AG04449 (cell line): ENCODE results near the gene NDUFAF8.

ENCODE experiments used
- CTCF ChIA-PET: fragments of 350-600 bp; formaldehyde crosslinking; extraction: SDS; loops from one replicate; lab custom pipeline; 2021; ENCODE audit warnings: antibody characterized with exemption; lab: Yijun Ruan, JAX
- POLR2A ChIA-PET: fragments of 400-600, 350-600 bp; formaldehyde crosslinking; extraction: SDS; loops from one replicate; lab custom pipeline; 2020; ENCODE audit warnings: antibody characterized with exemption, inconsistent platforms; lab: Yijun Ruan, JAX
- DNase-seq: peaks from one replicate; pipeline ENCODE4 v3.0.0-alpha.2; 2010; ENCODE audit warnings: low read depth, low spot score
- H3K4me3 ChIP-seq: 2 replicates; pipeline ENCODE4 v1.5.1; 2011; ENCODE audit warnings: low read depth, mild to moderate bottlenecking, control low read depth, low read length
- TF ChIP-seq, protein P1 (sequence below): IDR thresholded peaks from one replicate; pipeline ENCODE4 v1.5.1; 2011; ENCODE audit warnings: mild to moderate bottlenecking, moderate library complexity, low read length, control low read depth, inconsistent platforms; ENCODE audit not compliant: insufficient read depth; ENCODE audit errors: missing control alignments

The NDUFAF8 gene

DNA sequence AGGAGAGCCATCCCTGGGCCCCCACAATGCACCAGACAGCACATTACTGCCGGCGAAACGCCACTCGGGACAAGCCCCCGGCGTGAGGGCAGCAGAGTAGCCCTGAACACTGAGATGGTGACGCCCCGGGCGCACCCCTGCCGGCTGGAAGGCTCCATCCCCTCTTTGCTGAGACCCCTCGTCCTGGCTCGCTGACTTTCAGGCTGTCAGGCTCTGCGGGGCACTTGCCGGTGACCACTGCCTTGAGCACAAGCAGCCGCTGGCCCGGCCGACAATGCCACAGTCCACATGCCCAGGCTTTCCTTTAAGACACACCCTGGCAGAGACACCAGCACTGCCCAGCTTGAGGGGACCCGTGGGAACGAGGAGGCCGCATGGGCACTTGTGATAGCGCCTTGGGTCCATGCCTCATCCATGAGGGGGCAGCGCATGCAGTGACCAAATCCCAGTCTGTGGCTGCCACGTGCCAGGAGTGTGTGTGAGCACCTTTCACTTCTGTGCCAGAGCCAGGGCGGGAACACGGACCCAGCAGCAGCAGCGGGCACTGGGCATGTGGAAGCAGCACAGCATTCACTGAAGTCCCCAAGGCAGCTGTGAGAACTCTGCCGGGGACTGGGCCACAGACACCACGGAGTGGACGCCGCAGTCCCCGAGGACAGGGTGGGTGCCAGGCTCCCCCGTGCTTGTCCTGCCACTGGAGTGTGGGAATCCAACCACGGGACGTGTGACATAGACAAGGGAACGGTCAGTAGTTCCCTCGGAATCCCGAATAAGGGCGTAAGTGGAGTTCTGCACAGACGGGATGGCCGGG lies 24.5 kb downstream of the NDUFAF8 start:
- ChIA-PET CTCF (interaction anchor here (0.8 to 1.5 kb wide), 4 partner anchors 11 to 221 kb away, joined by 3 to 5 read pairs (median 4); no protein-coding TSS in a partner anchor), POLR2A (no interaction called here)
- H3K4me3 ChIP-seq: no peak overlapping the region
- TF ChIP-seq, protein P1, sequence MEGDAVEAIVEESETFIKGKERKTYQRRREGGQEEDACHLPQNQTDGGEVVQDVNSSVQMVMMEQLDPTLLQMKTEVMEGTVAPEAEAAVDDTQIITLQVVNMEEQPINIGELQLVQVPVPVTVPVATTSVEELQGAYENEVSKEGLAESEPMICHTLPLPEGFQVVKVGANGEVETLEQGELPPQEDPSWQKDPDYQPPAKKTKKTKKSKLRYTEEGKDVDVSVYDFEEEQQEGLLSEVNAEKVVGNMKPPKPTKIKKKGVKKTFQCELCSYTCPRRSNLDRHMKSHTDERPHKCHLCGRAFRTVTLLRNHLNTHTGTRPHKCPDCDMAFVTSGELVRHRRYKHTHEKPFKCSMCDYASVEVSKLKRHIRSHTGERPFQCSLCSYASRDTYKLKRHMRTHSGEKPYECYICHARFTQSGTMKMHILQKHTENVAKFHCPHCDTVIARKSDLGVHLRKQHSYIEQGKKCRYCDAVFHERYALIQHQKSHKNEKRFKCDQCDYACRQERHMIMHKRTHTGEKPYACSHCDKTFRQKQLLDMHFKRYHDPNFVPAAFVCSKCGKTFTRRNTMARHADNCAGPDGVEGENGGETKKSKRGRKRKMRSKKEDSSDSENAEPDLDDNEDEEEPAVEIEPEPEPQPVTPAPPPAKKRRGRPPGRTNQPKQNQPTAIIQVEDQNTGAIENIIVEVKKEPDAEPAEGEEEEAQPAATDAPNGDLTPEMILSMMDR: no peak
- no peak for DNase-seq

DNA sequence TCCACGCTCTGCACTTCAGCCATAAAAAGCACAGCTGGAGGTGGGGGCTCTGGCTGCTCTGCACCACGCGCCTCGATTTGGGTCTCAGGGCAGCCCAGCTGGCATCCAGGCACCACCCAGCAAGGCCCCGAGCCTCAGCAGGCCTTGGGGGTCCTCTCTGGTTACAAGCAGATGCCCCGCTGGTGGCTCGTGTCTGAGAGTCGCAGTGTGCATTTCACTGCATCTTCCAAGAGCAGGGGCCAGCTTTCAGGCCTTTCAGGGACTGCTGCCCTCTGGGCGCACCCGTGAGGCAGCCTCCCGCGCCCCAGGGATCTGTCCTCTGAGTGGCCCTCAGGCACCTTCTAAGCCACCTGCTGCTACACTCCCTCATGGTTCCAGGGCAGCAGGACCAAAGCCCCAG lies 25.5 kb downstream of the NDUFAF8 start:
- DNase-seq: no peak
- ChIA-PET CTCF (interaction anchor here (0.8 to 3.5 kb wide), 3 partner anchors 12 to 220 kb away, joined by 3 to 11 read pairs (median 5); no protein-coding TSS in a partner anchor), POLR2A (no interaction called here)
- H3K4me3 ChIP-seq: no peak overlapping the region
- TF ChIP-seq, protein P1: no peak

DNA sequence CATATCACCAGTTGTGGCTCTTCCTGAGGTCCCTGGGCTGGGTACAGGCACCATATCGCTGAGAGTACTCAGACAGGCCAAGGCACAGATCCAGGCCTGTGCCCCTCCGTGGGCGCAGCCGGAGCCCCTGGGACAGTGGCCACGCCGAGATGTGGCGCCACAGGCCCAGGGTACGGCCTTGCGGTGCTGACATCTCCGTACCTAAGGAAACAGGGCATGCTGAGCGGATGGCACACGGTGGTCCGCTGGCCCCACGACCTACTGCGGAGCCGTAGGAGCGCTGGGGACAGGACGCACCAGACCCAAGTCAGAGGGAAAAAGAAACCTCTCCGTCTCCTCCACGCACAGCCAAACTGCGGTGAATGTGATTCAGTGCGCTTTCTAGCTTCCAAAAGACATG lies 26.5 kb downstream of the NDUFAF8 start:
- DNase-seq: no peak
- no peak overlapping the region for H3K4me3 ChIP-seq
- POLR2A ChIA-PET: no interaction called here
- CTCF ChIA-PET: interaction anchor here (1.2 to 3.5 kb wide), 3 partner anchors 11 to 26 kb away, joined by 4 to 11 read pairs (median 5); no protein-coding TSS in a partner anchor
- TF ChIP-seq, protein P1: no peak

DNA sequence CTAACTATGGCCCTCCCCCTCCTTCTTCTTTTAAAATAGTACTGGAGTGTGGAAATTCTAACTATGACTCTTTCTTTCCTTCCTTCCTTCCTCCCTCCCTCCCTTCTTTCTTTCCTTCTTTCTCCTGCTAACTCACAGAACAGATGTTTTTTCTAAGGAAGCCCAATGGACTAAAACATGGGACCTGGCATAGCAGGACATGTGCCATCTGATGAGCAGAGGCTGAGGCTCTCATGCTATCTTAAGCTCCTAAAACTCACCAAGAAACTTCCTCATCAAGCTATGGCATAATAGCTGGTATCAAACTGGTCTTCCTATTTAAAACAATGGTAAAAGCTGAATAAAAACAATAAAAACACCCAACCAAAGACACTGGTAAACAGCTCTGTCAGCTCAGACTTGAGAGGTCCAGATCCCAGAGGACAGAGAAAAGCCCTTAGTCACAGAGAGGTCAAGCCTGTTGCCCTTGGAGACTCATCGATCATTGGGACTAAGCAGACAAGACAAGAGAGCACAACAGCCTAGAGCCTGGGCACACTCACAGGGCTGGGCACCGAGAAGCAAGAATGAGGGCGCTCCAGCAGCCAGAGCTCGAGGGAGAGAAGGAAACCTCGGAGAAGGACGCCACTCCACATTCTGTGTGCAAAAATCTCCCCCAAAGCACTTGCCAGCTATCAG lies 28.4 kb downstream of the NDUFAF8 start:
- DNase-seq: no peak
- ChIA-PET CTCF (interaction anchor here (1.2 to 3.5 kb wide), 4 partner anchors 9 to 25 kb away, joined by 5 to 11 read pairs (median 6); no protein-coding TSS in a partner anchor), POLR2A (no interaction called here)
- H3K4me3 ChIP-seq: no peak overlapping the region
- TF ChIP-seq, protein P1: no peak

DNA sequence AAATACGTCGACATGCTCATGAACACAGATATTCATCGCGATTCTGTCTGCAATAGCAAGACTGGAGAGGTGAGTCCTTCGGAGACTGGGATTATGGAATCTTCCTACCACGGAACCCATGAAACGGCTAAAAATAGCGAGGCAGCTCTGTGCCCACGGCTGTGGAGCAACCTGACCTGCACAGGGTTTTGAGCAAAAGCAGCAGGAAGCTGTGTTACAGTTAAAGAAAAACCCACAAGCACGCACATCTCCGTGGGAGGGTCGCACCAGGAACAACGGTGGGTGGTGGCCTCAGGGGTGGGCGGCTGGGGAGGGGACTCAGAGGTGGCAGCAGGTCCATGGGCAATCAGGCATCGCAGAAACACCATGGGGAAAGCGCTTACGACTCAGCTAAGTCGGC lies 31.2 kb downstream of the NDUFAF8 start:
- no peak for DNase-seq
- POLR2A ChIA-PET: no interaction called here
- no peak overlapping the region for H3K4me3 ChIP-seq
- TF ChIP-seq, protein P1: no peak
- CTCF ChIA-PET: no interaction called here

DNA sequence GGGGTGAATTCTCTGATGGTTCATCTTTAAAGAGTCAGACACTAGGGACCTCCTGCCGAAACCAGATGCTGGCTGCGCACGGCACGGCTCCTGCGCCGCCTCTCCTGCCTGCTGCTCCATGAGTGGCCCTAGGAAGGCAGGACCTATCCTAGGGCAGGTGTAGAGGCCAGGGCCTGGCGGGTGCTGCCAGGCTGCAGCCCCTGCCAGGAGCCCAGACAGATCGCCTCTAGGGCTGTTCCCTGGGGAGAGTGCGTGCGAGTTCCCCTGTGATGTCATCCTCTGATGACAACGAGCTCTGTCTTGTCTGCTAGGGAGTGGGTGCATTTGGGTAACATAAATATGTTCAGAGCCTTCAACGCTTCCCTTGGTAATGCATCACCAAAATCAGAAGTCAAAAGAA lies 32.1 kb downstream of the NDUFAF8 start:
- ChIA-PET POLR2A (no interaction called here), CTCF (interaction anchor here (1.4 kb wide), 1 partner anchor 20 kb away, joined by 4 read pairs; no protein-coding TSS in a partner anchor)
- no peak for DNase-seq
- H3K4me3 ChIP-seq: no peak overlapping the region
- TF ChIP-seq, protein P1: no peak
